ENCODE results near the gene KLHL30.

Gene KLHL30

GRCh38 chr2:238131761-238132462 is 6.6 kb upstream of the KLHL30 start:
- no peak for DNase-seq (ENCODE audit: low read depth)

GRCh38 chr2:238132463-238133450 is 5.7 kb upstream of the KLHL30 start:
- no peak for DNase-seq (ENCODE audit: low read depth)

GRCh38 chr2:238133499-238134392 is 4.7 kb upstream of the KLHL30 start:
- no peak for DNase-seq (ENCODE audit: low read depth)

- DNase-seq (ENCODE audit: low read depth): no peak
Observed at GRCh38 chr2:238134393-238134785, 4.1 kb upstream of the KLHL30 start.

DNA sequence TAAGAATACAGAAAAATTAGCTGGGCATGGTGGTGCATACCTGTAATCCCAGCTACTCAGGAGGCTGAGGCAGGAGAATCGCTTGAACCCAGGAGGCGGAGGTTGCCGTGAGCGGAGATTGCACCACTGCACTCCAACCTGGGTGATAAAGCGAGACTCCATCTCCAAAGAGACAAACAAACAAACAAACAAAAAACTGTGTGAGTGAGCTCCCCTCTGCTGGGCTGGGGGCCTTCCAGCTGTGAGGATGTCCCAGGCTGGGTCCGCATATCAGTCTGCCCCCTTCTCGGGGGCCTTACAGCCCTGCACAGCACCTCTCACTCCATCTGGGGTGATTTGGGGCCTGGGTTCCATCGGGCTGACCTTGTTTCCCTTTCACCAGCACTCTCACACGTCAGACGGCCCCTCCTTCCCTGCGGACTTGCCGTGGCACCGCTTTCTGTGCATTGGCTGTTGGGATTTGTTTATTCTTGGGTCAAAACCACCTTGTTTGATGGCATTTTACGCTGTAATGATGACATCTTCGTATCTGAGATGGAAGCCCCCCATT is 2.8 kb upstream of the KLHL30 start:
- no peak for DNase-seq (ENCODE audit: low read depth)

GRCh38 chr2:238136820-238137537 is 1.5 kb upstream of the KLHL30 start:
- DNase-seq (ENCODE audit: low read depth): no peak

GRCh38 chr2:238137885-238138284 is 583 bp upstream of the KLHL30 start:
- no peak for DNase-seq (ENCODE audit: low read depth)

DNA sequence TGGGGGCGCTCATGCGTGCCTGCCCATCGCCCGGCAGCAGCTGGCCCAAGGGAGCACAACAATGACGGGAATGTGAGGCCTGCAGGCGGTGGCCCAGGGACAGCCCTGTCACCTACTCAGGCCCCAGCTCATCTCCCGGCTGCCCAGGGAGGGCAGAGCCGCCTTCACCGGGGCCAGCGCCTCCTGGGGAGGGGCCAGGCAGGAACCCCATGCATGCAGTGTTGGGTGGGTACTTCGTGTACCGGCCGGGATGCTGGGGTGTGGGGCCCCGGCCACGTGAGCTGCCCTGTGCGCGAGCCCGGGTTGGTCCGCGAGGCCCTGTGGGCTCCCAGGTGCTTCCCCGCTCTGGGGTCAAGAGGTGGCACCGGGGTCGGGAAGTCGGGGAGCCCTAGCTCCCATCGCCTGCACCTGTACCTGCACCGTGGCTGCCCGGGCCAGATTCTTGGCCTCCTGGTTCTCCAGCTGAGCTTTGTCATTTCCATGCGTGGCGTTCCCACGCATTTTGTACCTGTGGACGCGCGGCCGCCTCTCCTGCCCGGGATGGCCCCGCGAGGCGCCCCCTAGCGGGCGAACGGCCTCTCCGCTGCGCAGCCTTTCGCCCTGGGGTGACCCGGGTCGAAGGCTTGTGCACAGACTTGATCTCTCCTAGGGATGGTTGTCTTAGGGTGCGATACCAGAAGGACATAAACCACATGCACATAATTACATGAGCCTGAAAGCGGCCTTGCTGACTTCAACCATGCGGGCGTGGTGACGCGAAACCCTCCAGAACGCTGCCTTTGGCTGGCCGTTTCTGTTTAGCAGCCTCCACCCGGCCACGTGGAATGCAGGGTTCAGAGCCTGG is 950 bp downstream of the KLHL30 start:
- no peak for DNase-seq (ENCODE audit: low read depth)

DNA sequence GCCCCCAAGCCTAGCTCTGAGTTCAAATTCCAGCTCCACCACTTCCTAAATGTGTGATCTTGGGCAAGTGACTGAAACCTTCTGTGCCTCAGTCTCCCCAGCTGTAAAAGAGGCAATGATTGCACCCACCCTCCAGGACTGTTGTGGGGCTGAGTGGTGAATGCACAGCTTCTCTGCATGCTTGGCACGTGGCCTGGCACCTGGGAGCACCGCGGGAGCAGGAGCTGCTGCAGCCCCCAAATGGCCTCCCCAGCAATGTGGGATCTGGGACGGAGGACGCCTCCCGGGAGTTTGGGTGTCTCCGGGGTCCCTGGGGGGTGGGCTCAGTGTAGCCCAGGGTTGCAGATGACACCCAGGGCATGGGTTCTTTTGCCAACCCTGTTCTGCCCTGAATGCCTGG is 1.6 kb downstream of the KLHL30 start:
- no peak for DNase-seq (ENCODE audit: low read depth)

DNA sequence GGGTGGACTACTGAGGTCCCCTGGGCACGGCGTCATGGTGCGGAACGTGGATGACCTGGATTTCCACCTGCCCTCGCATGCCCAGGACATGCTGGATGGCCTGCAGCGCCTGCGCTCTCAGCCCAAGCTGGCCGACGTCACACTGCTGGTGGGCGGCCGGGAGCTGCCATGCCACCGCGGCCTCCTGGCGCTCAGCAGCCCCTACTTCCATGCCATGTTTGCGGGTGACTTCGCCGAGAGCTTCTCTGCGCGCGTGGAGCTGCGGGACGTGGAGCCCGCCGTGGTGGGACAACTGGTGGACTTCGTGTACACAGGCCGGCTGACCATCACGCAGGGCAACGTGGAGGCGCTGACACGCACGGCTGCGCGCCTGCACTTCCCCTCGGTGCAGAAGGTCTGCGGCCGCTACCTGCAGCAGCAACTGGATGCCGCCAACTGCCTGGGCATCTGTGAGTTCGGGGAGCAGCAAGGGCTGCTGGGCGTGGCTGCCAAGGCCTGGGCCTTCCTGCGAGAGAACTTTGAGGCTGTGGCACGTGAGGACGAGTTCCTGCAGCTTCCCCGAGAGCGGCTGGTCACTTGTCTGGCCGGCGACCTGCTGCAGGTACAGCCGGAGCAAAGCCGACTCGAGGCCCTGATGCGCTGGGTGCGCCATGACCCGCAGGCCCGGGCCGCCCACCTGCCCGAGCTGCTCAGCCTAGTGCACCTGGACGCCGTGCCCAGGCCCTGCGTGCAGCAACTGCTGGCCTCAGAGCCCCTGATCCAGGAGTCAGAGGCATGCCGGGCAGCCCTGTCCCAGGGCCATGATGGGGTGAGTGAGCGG is 2.5 kb downstream of the KLHL30 start:
- no peak for DNase-seq (ENCODE audit: low read depth)

DNA sequence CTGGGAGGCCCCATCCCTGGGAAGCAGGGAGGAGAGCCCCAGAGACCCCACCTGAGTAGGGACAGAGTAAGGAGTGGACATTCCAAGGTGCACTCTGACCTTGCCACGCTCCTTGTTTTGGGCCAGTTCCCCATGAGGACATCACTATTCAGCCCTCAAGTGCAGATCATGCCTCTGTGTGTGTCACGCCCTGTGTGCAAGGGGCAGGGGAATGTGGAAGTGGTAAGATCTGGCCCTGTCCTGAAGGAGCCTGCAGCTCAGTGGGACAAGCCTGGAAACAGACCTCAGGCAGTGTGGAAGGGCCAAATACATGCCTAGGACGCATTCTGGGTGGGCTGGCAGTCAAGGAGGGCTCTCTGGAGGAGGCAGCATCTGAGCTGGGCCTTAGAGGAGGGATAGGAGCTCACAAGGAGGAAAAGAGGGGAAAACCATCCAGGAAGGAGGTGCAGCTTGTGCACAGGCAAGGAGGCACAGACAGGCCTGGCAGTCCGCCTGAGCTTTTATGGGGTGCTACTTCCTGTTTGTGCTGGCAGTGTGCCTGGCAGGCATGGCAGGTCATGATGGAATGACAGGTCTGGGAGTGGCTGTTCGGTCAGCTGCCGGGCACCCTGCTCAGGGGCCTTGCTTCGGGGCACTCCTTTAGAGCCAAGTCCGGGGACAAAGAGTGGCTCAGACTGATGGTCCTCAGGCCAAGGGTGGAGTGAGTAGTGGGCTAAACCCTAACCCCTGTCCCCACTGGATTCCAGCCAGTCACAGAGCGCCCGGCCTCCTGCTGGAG is 3.3 kb downstream of the KLHL30 start:
- DNase-seq (ENCODE audit: low read depth): no peak

- no peak for DNase-seq (ENCODE audit: low read depth)
Observed at GRCh38 chr2:238142382-238143205, 4.1 kb downstream of the KLHL30 start.

DNA sequence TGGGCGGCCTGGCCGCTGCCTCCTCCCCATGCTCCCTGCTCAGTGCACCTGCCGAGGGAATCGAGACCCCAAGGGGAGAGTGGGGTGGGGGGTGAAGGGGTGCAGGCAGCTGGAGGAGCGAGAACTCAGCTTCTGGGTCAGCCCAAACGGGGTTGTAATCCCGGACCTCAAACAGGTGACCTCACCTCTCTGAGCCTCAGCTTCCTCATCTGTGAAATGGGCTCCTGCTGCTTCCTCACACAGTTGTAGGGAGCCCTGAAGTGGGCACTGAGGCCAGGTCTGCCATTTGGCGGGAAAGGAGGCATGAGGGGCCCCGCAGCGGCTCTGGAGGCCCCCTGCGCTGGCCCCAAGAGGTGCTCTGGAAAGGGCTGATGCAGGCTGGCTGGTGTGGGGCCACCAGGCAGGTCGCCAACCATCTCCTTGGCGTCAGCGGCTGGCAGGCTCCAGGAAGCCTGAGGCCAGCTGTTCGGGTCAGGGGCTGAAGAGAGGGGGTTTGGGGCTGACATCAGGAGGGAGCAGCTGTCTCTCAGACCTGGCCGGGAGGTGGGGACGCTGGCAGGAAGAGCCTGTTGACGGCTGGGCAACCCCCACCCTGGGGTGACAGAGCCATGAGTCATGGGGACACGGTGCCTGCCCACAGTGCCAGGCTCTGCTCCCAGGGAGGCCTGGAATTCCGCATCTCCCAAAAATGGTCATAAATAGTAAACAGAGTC is 4.9 kb downstream of the KLHL30 start:
- DNase-seq (ENCODE audit: low read depth): no peak

DNA sequence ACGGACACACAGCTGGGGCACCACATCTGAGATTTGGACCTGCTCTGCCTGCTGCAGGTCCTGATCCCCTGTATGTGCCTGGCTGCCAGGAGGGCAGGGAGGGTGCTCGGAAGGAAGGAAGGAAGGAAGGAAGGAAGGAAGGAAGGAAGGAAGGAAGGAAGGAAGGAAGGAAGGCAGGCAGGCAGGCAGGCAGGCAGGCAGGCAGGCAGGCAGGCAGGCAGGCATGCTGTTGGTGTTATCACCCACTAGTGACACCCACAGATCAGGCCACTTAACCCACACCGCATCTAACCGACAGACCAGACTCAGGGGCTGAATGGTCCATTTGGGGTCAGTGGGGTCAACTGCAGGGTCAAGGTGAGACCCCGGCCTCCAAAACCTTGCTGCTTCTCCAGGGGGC is 5.8 kb downstream of the KLHL30 start:
- DNase-seq (ENCODE audit: low read depth): no peak

DNA sequence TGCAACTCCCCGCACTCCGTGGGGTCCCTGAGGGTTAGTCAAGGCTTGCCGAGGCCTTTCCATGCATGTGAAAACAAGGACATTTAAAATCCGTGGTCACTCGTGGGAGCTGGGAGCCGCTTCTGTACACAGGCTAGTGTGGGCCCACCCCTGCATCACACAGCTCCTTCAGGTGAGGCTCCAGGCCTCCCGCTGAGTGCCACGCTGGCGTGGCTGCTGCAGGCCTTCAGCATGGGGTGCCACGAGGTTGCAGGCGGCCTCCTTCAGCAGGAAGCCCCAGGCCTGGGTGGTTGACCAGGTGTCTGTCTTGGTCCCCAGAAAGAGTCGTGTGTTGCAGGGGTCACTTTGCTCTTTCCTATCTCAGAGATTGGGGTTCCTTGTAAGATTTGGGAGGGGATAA is 6.6 kb downstream of the KLHL30 start:
- no peak for DNase-seq (ENCODE audit: low read depth)

DNA sequence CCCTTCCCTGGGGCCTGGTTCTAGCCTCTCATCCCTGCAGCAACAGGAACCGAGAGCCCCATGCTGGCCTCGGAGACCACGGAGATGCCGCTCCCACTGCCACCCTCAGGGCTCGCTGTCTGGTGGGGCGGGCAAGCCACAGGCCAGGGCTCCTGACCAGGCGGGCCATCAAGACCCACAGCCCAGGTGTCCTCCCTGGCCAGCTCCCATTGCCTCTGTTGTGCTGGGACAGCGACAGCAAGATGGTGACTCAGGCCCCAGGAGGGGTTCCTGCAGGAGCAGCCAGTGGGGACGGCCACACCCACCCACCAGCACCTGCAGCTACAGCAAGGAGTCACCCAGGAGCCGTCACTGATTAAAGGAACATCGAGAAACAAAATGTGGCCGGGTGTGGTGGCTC is 7.4 kb downstream of the KLHL30 start:
- no peak for DNase-seq (ENCODE audit: low read depth)

DNA sequence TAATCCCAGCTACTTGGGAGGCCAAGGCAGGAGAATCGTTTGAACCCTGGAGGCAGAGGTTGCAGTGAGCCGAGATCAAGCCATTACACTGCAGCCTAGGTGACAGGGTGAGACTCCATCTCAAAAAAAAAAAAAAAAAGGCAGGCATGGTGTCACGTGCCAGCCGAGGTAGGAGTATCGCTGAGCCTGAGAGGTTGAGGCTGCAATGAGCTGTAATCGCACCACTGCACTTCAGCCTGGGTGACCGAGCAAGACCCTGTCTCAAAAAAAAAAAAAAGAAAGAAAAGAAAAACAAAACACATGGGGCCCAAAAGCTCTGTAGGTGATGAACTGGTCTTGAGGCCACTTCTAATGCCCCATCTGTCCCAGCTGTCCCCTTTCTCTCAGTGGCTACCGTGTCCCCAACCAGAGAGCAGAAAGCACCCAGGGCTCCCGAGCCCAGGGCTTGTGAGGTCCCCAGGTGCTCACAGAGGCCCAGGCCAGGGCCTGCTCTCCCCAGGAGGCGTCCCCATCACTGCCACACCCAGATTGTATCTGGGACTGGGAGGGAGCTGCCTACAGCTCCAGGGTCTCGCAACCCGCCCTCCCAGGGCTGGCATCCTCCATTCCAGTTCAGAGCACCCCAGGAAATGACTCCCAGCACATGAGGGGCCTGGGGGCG is 8.5 kb downstream of the KLHL30 start:
- DNase-seq (ENCODE audit: low read depth): no peak
